Astrocyte of the cerebellum (primary cell): ENCODE results near the gene NOP58.
"Not testable (repeated sequence)": the region's sequence is repeated elsewhere in the genome, so short reads cannot be mapped to it uniquely, and the experiment has no call there.

Experiments used
- DNase-seq: peaks from one replicate; pipeline ENCODE4 v3.0.0-alpha.2; 2011; ENCODE audit warnings: low read depth
- H3K4me3 ChIP-seq: 2 replicates; pipeline ENCODE4 v1.5.1; 2011; ENCODE audit warnings: mild to moderate bottlenecking, low read depth, low read length, moderate library complexity
- CTCF ChIP-seq: IDR thresholded peaks from 2 replicates; pipeline ENCODE4 v1.5.1; 2012; ENCODE audit warnings: low read length, low read depth, moderate library complexity, mild to moderate bottlenecking; ENCODE audit errors: missing control alignments
- in situ Hi-C: cut with HindIII; loops from 2 replicates; pipeline ENCODE4 v1.10.0; 2017; ENCODE audit warnings: low sequenced_read_pairs

NOP58 gene

GRCh38 chr2:202265467-202266277 lies at the start of gene NOP58:
TSS of gene NOP58 (plus strand) at chr2:202265763. CDS start at chr2:202265942, 179 bp downstream.
- in situ Hi-C loops, result no loop called here
- no peak for TF ChIP-seq CTCF
- peak within 1 kb of the TSS; percentile 99 for H3K4me3 ChIP-seq
- peak; percentile 90 for DNase-seq

GRCh38 chr2:202221873-202222272 lies 43.7 kb upstream of the NOP58 start:
- in situ Hi-C loops, result no loop called here
- DNase-seq, result no peak
- TF ChIP-seq CTCF, result no peak
- H3K4me3 ChIP-seq, result no peak overlapping the region

- in situ Hi-C loops, result no loop called here
- TF ChIP-seq CTCF, result no peak
- peak overlapping the region; percentile 81 for H3K4me3 ChIP-seq
- no peak for DNase-seq
These were observed 27.8 kb upstream of the NOP58 start for GRCh38 chr2:202237787-202238233.

- peak within 1 kb of the TSS; percentile 81 for H3K4me3 ChIP-seq
- in situ Hi-C loops, result no loop called here
- DNase-seq, result peak; percentile 71
- TF ChIP-seq CTCF, result no peak
These were observed 27.0 kb upstream of the NOP58 start, which contains the start of gene SUMO1 for GRCh38 chr2:202238234-202239197. TSS of gene SUMO1 (minus strand) at chr2:202238597. CDS start at chr2:202238451, 146 bp downstream.

- DNase-seq, in situ Hi-C loops, H3K4me3 ChIP-seq: not testable (repeated sequence)
These were observed 17.9 kb upstream of the NOP58 start for GRCh38 chr2:202247710-202248109.

GRCh38 chr2:202249521-202250253 lies 15.9 kb upstream of the NOP58 start:
- no peak for DNase-seq
- H3K4me3 ChIP-seq, result no peak overlapping the region
- TF ChIP-seq CTCF, result no peak
- in situ Hi-C loops, result no loop called here
